ENCODE measurements around the gene NEU2.
"Not testable (repeated sequence)": the region's sequence is repeated elsewhere in the genome, so short reads cannot be mapped to it uniquely, and the experiment has no call there.

NEU2 gene

DNA sequence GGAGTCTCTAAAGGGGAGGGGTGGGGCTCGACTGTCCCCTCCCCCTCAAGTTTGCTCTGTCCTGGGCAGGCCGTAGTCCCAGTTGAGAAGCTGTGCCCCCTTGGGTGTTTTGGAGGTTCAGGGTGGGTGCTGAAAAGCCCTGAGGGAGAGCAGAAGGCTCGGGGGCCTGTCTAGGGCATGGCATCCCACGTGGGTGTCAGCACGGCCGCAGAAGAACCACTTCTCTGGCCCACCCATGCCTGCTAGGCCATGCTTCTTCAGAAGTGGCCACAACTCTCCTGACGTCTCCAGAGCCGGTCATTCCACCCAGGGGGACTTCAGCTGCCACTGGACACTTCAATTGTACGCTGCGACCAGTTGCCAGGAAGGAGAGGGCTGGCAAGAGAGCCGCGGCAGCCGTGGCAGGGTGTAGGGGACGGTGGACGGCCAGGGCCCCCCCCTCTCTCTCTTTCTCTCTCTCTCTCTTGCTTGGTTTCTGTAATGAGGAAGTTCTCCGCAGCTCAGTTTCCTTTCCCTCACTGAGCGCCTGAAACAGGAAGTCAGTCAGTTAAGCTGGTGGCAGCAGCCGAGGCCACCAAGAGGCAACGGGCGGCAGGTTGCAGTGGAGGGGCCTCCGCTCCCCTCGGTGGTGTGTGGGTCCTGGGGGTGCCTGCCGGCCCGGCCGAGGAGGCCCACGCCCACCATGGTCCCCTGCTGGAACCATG is 27.5 kb downstream of the NEU2 start, which contains the start of gene INPP5D:
Gene INPP5D (plus strand): TSS at position 546 of the 704 bp plus-strand sequence. CDS start 137 bp downstream, at position 683.
- DNase-seq: peak in 3 of 4 experiments; percentile 22 to 62 (median 54)

DNA sequence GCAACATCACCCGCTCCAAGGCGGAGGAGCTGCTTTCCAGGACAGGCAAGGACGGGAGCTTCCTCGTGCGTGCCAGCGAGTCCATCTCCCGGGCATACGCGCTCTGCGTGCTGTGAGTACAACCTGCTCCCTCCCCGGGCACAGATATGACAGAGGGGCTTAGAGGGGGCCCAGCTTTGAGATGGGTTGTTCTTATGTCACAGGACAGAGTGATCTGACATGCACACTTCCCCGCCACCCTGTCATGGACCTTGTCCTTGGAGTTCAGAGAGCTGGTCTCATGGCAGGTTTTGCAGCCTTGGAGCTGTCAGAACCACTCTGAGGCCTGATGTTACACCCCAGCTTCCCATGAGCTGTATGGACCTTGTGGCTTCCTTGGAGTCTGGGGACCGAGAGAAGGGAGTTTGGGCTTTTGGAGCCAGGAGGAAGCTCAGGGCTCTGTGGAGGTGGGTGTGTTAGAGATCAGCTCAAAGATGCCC is 28.1 kb downstream of the NEU2 start:
- DNase-seq: no peak

DNA sequence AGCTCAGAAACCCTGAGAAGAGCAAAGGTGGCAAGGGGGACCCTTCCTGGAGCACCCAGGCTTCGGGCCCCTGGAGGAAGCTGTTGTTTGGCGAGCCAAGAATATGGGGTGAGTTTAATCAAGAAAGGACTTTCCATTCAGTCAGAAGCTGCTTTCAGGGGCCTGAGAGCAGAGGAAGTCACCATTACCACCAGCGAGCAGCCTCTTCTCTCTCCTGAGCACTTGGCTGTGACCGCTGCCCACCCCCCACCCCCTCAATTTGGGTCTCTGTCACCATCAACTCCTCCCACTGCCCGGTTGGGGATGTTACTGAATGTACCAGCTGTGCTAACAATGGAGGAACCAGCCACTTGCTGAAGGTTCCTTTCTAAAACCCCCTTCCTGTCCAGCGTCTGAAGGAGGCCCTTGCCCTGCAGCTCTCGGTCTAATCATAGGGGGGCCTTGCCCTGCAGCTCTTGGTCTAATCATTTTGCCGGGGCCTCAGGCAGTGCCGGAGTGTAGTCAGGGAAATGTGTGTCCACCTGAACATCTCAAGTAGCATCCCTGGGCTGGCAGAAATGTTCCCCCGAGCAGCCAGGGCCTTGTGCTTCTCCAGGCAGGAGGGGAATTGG is 28.6 kb downstream of the NEU2 start:
- no peak for DNase-seq

DNA sequence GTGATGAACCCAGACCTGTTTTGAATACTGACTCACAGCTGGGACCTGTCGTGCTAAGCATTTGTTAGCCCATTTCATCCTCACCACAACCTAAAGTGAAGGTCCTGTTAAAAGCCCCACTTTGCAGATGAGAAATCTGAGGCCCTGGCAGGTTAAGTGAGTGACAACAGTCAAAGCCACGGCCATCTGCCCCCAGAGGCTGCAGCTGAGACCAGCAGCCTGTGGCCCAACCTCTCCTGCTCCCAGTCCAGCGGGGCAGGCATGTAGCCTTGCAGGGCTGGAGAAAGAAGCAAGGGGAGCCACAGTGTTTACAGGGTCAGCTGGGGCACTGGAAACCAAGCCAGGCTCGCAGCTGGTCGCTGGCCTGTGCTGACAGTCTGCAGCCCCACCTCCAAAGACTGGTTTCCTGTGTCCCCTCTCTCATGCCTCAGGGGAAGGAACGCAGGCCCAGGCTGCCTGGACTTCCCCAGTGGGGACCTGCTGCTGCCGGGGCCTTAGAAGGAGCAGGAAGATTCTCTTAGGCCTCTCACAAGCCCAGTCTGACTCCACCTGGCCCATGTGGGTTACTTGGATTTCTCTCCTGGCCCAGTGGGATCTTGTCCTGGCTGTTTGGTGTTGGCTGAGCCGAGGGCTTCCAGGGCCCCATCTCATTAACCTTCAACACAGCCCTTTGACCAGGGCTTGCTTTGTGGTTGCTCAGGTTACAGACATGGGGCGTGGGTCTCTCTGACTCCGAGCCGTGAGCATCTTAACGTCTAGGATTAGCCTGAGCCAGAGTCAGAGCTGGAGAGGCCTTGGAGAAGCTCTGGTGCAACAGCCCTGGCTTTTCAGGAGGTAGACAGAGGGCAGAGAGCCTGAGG is 29.3 kb downstream of the NEU2 start:
- DNase-seq: no peak

DNA sequence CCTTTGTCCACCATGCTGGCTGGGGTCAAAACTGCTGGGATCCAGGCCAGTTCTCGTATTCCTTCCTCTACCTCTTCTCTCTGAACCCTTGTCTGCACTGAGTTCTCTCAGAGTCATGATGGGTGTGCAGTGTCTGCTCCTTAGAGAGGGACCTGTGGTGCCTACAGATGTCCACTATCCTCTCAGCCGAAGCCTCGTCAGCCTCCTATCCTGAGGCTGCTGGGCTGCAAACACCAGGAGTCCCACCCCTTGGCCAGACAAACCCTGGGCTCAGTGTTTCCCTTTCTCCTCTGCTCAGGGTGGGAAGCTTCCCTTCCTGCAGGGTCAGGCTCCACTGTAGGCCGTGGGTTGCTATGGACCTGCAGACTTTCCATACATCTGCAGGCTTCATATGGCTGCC is 30.0 kb downstream of the NEU2 start:
- DNase-seq: no peak

DNA sequence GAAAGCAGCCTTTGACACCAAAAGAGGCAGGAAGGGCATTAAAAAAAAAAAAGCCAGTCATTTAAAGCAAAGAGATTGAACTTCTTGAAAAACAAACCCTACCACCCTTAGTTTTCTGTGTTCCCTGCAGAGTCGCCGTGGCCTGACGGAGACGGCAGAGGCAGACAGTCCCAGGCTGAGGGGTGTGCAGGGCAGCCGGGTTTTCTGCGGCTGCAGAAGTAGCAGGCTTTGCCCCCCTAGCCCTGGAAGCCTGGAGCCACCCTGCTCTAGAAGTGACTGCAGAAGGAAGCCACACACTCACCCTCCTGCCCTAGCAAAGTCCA is 30.4 kb downstream of the NEU2 start:
- no peak for DNase-seq

DNA sequence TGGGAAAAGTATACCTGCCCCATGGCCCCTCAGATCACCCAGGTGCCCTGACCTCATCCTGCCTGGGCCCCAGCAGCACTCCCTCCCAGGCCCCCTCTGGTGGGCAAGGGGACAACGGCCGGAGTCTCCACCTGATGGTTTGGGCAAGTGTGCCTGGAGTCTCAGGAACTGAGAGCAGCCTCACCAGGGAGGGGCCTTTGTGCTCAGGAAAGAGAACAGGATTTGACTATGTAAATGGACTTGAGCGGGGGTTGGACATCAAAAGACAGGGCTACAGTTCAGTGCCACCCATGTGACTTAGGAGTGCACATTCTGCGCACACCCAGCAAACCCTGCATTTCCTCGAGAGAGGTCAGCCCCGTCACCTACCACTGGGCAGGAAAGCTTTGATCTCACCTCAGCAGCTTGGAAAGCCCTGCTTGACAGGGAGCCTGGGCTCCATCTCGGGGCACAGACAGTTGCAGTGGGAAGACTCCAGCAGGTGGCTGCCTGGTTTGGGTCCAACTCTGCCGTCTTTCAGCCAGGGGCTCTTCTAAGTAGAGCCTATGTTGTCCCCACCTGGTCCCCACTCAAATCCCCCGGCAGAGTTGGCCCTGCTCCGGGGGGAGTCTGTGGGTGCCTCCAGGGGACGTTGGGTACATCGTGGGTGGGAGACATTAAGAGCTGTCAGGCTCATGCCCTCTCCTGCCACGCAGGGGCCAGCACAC is 30.9 kb downstream of the NEU2 start:
- DNase-seq: no peak

DNA sequence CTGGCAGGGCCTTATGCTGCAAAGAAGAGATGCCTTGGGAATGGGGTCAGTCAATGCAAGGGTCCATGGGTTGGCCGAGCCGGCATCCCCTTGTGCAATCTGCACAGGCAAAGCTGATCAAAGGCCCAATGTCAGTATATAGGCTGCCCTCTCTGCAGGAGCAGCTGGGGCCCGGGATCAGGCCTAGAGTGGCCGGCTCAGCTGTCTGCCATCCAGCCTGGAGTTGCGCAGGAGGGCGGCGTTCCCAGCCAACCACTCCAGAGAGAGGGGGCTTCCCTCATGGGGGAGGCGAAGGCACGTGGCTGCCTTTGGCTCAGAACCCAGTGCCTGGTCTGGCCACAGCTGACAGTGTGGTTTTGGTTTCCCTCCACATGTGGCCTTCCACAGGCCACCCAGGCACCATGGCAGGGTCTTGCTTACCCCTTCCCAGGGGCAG is 31.5 kb downstream of the NEU2 start:
- DNase-seq: no peak

DNA sequence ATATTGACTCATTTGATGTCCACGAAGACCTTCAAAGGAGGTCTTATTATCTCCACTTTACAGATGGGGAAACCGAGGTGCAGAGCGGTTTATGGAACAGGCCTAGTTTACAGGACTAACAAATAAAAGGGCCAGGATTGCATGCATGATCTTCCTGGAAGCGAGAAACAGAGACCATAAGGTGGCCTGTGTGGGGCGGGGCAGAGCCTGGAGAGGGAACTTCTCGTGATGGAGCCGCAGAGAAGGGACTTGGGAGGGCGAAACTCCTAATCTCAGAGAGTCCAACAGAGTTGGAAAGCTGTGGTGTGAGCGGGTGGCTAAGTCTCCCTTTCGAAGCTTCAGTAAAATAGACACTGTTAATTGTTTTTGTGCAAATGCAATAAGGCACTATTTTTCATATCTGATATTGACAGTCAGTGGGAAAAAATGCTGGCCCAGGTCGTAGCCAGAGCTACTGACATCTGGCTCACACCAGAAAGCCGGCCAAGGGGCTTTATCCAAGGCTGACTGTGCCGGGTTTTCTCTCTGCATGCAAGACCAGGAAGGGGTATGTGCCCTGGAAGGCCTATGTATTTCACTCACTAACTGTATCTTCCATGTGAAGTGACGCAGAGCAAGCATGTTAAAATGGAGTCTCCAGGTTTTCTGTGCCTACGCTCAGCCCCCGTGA is 32.2 kb downstream of the NEU2 start:
- DNase-seq: no peak

DNA sequence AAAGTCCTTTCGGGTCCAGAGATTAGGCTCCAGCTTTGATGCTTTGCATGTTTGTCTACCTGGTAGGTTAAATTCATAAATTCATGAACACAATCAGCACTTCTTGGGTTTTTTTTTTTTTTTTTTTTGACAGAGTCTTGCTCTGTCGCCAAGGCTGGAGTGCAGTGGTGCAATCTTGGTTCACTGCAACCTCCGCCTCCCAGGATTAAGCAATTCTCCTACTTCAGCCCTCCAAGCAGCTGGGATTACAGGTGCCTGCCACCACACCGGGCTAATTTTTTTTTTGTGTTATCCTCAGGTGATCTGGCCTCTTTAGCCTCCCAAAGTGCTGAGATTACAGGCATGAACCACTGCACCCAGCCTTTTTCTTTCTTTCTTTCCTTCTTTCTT is 32.7 kb downstream of the NEU2 start:
- not testable (repeated sequence) for DNase-seq

DNA sequence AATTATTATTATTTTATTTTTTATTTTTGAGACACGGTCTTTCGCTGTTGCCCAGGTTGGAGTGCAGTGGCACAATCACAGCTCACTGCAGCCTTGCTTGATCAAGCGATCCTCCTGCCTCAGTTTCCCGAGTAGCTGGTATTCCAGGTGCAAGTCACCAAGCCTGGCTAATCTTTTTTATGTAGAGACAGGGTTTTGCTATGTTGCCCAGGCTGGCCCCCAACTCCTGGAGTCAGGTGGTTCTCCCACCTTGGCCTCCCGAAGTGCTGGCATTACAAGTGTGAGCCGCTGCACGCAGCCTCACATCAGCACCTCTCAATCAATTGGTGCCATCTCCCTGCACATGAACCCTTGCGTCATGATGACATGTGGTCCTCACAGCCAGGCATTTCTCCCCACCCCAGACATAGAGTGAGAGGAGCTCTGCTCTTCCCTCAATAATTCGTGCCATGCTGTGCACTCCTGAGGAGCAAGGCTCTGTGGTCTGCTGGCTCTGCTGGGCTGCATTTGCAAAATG is 33.5 kb downstream of the NEU2 start:
- no peak for DNase-seq

DNA sequence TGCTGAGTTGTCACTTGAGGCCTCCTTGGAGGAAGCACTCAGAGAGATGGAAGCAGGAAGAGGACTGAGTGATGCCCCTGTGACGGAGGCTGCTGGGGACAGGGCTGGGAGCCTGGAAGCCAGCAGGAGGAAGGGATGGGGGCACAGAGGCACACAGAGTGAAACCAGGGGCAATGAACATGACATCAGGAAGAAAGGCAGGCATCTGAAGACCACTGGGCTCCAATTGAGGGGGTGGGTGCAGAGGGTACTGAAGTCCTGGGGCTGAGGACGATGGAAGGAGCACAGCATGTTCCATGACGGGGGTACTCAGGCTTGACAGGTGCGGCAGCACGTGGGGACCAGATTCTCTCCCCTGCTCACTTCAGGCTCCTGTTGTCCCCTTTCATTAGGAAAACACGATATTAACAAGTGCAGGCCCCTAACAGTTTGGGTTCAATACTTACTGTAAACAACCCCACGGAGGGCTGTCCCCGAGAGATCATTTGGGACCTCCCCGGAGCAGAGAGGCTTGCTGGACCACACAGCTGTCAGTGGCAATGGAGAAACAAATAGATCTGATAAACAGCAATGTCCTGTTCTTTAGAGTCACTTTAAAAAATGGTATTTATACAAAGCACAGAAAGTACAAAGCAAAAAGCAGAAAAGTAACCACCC is 36.4 kb downstream of the NEU2 start:
- no peak for DNase-seq

DNA sequence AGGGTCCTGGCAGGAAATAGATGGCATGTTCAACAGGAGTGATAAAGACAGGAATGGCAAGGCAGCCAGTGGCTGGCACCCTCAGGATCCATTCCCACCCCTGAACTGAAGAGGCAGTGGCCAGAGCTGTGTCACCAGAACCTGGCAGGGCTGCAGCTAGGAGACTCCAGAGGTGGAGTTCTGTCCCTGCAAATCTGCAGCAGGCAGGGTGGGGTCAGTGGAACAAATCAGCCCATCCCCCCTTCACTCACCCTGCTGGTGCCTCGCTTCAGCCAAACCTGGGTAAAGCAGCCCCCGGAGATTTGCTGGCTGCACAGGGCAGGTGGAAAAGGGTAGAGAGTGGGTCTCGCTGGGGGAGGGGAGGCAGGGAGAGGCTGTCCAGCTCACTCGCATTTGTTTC is 40.4 kb downstream of the NEU2 start:
- no peak for DNase-seq

DNA sequence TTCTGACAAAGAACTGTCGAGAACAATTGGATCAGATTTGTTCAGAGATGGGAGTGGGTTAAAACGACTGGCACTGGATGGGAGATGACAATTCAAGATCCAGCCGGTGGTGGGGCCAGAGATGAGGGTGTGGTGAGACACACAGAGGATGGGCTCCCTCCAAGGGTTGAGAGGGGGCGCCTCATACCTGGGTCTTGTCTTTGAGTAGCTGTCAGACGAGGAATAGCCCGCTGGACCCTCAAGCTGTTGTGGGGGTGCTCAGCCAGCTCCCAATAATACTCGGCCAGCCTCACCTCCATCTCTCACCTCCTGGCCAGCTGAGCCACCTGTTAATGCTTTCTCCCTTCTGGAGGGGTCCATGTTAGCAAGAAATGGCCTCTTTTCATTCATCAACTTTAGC is 41.6 kb downstream of the NEU2 start:
- no peak for DNase-seq

DNA sequence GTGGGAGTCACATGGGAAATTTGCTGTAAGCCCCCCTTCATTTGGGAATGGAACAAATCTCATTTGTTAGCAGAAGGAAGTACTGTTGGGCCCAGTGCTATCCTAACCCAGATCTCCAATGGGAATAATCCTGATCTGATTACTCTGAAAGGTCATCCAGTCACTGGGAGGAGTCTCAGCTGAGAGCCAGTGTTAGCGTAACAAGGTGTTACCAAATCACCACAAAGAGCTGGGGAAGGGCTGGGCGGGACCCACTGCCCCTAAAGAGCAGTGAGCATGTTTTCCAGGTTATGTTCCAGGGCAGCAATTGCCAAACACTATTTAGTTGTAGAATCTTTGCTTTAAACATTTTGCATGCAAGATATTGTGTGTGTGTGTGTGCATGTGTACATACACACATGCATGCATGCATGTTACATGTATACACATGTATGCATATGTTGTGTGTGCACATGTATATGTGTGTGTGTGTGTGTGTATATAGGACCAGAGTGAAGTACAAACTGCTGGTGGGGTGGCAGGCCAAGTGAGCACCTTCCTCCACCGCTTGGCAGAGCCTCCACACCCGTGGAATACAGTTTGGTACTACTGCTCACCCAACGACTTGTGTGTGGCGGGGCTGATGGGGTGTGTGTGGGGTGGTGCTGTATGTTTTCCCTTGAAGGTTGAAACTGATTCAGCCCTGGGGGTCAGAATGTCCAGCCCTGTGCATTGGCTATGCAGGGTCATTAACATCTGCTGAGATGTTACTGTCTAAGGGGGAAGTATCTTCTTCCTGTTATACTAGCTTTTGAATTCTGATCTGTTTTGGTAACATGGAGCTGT is 42.9 kb downstream of the NEU2 start:
- DNase-seq: no peak

DNA sequence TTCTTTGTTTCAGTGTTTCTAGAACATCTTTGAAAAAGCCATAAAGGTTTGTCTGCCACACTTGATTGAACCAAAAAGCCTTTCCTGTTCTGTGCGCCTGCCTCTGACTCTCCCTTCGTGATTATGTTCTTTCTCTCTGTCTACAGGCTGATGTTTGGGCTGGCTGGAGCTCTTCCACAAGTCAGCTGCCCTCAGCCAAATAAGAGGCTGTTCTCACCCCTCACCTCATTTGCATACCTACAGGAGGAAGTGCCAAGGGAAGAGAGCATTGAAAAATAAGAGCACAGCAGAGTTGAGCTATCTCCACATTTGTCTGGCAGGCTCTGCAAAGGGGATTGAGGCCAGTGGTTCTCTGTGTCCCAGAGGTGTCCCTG is 43.5 kb downstream of the NEU2 start:
- DNase-seq: no peak

DNA sequence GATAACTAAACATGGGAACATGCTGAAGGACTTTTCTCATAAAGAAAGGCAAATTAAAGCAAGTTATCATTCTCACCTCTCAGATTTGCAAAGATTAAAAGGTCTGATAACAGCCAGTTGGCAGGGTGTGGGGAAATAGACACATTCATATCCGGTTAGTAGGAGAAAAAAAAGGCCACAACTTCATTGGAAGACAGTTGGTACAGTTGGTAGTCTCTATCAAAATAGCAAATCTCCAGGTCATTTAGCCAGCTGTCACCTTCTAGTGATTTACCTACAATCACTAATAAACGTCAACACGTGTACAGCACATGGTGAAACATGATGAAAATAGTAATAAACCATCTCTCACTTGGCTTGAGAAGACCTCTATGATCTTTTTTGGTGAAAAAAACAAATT is 44.3 kb downstream of the NEU2 start:
- no peak for DNase-seq

DNA sequence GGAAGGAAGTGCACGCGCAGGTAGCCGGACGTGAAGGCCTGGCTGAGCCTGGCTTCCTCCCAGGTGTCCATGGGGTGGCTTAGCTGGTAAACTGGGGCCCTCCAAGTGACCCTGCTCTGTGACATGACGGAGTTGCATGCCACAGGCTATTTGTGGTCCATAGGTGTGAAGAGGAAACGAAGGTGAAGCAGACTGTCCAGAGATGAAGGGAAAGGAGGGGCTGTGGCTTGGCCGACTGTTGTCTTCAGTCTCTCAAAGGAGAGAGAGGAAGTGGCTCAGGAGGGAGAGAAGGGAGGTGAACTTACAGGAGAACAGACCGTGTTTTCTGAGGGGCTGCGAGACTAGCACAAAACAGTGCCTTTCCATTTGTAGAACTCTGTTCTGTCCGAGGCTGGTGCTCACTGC is 47.0 kb downstream of the NEU2 start:
- no peak for DNase-seq

DNA sequence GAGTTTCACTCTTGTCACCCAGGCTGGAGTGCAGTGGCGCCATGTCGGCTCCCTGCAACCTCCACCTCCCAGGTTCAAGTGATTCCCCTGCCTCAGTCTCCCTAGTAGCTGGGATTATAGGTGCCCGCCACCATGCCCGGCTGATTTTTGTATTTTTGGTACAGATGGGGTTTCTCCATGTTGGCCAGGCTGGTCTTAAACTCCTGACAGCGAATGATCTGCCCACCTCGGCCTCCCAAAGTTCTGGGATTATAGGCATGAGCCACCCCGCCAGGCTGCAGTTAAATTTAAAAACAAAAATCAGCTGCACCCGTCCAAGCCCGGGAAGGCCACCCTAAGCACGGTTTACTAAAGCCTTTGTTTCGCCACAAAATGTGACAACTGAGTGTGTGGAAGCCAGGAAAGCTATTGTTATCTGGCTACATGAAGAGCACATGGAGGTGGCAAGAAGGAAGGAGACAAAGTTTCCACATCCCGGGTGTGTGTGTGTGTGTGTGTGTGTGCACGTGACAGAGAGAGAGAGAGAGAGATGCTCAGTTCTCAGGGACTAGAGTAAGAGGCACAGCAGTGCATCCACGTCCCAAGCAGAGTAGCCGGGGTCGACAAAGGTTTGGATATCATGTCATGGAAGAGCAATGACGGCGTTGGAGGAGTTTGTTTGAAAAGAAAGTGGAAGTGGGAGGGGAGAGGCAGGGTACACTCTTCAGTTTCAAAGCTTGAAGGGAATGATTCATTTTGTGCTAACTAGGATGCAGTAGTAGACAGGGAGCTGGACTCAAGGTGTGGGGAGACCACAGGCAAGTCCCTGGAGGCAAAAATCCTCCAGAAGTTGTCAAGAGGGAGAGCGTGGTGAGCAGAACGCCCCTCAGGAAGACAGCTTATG is 47.7 kb downstream of the NEU2 start:
- DNase-seq: no peak

DNA sequence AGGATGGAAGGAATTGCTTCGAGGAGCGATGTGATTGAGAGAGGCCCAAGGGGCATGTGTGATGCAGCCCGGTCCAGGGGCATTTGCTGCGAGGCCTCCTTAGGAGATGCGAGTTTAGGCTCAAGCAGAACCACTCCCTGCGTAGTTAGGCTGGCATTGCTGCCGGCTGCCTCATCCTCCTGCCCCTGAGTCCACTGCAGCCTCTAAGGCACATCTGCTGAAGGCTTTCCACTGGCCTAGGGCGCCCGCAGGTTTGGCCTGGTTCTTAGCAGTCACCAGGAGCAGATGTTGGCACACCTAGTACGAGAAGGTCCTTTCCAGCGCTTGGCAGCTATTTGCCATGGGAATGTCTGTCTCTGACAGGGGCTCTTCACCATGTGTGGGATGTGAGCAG is 48.4 kb downstream of the NEU2 start:
- DNase-seq: no peak

Measured in activated naive CD4-positive, alpha-beta T cell (primary cell).